Esophagus muscularis mucosa (tissue), 4 donors: Measurements from ENCODE around the gene RBMS1.

Experiments used
- EP300 ChIP-seq: sonication (generic); formaldehyde crosslinking; IDR thresholded peaks from one replicate; pipeline ENCODE4 v1.6.1; 2017; ENCODE audit warnings: antibody characterized with exemption
- POLR2A ChIP-seq: fragments of 450-650 bp; IDR thresholded peaks from one replicate; pipeline ENCODE4 v1.6.1; 2017; ENCODE audit warnings: antibody characterized with exemption, moderate library complexity, mild to moderate bottlenecking, low read depth
- POLR2AphosphoS5 ChIP-seq, 2 donors: sonication (generic); formaldehyde crosslinking; IDR thresholded peaks; one replicate each; pipeline ENCODE4 v1.6.1; 2017; ENCODE audit warnings: antibody characterized with exemption in 2 of 2
- TF ChIP-seq, protein P1 (sequence below), 3 experiments: fragments of 200-600 bp in 2 of 3; fragments of 450-650 bp in 1 of 3; sonication (generic) in 2 of 3; IDR thresholded peaks; one replicate each; pipeline ENCODE4 v1.5.1; 2017 to 2019; ENCODE audit warnings: antibody characterized with exemption in 3 of 3, mild to moderate bottlenecking in 2 of 3, moderate library complexity in 1 of 3

DNA sequence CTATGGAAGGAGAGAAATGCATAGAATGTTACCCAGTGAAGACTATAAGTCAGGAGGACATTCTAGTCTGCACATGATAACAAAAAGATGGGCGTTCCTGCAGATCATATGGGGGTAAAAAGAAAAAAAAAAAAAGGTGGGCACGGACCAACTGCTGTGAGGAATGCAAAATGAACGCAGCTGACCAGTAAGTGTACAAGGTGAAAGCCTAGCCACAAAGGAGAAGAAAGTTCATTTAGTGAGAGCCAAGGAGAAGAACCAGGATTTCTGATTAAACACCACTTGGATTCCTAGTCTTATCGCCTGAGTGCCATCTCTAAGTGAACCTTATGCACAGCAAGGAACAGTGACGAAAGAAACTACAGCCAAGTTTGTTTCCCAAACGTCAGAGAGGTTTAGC, 26.5 kb downstream of the RBMS1 start:
- TF ChIP-seq, protein P1, sequence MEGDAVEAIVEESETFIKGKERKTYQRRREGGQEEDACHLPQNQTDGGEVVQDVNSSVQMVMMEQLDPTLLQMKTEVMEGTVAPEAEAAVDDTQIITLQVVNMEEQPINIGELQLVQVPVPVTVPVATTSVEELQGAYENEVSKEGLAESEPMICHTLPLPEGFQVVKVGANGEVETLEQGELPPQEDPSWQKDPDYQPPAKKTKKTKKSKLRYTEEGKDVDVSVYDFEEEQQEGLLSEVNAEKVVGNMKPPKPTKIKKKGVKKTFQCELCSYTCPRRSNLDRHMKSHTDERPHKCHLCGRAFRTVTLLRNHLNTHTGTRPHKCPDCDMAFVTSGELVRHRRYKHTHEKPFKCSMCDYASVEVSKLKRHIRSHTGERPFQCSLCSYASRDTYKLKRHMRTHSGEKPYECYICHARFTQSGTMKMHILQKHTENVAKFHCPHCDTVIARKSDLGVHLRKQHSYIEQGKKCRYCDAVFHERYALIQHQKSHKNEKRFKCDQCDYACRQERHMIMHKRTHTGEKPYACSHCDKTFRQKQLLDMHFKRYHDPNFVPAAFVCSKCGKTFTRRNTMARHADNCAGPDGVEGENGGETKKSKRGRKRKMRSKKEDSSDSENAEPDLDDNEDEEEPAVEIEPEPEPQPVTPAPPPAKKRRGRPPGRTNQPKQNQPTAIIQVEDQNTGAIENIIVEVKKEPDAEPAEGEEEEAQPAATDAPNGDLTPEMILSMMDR (IDR thresholded peaks at IDR 0.05): no peak
- TF ChIP-seq POLR2A (no peak), POLR2AphosphoS5 (IDR thresholded peaks at IDR 0.05) (no peak), EP300 (no peak)
